Stimulated activated CD8-positive, alpha-beta memory T cell treated with anti-CD3 and anti-CD28 coated beads, Interleukin-7, amount 100 ng/mL, for 24 hours (primary cell): ENCODE data around the gene BCAR1.
"Not testable (repeated sequence)": the region's sequence is repeated elsewhere in the genome, so short reads cannot be mapped to it uniquely, and the experiment has no call there.

ENCODE experiments used
- DNase-seq: peaks from one replicate; pipeline ENCODE4 v3.0.0-alpha.2; 2020; ENCODE audit warnings: low read depth

Gene BCAR1

DNA sequence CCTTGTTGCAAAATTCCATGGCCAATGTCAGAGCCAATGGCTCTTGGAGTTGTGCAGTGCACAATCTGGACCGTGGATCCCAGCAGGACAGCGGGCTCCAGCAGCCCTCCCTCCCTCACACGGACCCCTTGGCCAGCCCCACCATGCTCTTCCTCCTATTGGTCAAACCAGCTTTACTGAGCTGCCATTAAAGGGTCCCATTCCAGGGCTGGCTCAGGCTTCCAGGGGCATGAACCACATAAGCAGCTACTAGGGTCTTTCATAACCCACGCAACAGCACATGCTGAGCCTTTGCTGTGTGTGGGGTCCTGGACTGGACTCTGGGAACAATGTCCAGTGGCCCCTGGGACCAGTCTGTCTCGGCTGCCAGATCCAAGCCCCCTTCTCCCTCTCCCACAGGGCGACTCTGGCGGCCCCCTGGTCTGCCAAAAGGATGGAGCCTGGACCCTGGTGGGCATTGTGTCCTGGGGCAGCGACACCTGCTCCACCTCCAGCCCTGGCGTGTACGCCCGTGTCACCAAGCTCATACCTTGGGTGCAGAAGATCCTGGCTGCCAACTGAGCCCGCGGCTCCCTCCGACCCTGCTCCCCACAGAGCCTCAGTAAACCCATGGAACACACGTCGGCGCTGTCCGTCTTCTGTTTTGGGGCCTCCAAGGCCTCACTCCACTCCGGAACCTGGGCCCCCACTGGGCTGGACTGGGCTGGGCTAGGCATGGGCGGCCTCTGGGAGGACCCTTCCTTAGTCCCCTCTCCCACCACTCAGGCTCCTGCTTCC is 26.9 kb downstream of the BCAR1 start:
- no peak for DNase-seq

- not testable (repeated sequence) for DNase-seq
Measured at GRCh38 chr16:75223129-75223528, 28.3 kb downstream of the BCAR1 start.

DNA sequence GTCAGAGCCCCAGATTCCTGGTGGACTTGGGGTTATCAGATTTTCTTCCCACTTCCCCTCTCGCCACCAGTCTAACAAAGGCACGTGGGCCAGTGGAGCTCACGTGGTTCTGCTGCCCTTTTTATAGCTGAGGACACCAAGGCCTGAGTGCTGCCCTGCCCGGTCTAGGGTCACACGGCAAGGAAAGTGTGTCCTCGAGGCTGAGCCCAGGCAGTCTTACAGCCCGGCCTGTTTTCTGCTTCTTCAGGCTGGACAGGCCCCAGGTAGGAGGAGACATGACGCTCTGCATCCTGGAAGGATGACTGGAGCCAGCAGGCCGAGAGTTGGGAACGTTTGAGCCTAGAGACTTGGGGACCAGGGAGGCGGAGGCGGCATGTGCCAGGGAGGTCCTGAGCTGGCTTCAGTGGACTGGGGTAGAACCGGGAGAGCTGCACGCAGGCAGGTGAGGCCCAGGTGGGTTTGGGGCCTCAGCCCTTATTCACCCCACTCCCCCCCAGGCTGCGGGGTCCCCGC is 29.1 kb downstream of the BCAR1 start:
- DNase-seq = no peak

DNA sequence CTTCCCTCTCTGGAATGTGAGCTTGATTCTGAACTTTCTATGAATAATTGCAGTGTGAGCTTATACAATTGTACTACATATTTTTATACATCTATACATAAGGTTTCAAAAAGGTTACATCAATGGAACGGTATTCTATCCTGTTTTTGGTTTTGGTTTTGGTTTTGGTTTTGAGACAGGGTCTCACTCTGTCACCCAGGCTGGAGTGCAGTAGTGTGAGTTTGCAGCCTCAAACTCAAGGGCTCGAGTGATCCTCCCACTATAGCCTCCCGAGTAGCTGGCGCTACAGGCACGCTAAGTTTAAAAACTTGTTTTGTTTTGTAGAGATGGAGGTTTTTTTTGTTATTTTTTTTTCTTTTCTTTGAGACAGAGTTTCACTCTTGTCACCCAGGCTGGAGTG is 31.6 kb downstream of the BCAR1 start:
- DNase-seq = no peak

- DNase-seq = no peak
Measured at GRCh38 chr16:75219088-75219487, 32.3 kb downstream of the BCAR1 start.

GRCh38 chr16:75218256-75219076 is 33.0 kb downstream of the BCAR1 start, which contains the start of gene CTRB1:
CTRB1 (plus strand) TSS chr16:75218988; CDS start chr16:75219008, 20 bp downstream.
- DNase-seq = no peak

GRCh38 chr16:75217389-75217851 is 34.0 kb downstream of the BCAR1 start:
- DNase-seq = no peak

GRCh38 chr16:75216576-75216975 is 34.8 kb downstream of the BCAR1 start:
- no peak for DNase-seq

DNA sequence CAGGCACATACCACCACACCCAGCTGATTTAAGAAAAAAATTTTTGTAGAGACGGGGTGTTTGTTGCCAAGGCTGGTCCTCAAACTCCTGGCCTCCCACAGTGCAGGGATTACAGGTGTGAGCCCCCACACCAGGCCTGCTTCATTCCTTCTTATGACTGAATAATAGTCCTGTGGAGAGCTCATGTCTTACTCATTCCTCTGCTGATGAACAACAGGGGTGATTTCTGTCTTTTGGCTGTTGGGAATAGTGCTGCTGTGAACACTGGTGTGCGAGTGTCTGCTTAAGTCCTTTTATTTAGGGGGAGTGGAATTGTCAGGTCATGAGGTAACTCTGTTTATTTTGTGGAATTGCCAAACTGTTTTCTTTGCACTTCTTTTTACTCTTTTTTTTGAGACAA is 35.3 kb downstream of the BCAR1 start:
- no peak for DNase-seq

DNA sequence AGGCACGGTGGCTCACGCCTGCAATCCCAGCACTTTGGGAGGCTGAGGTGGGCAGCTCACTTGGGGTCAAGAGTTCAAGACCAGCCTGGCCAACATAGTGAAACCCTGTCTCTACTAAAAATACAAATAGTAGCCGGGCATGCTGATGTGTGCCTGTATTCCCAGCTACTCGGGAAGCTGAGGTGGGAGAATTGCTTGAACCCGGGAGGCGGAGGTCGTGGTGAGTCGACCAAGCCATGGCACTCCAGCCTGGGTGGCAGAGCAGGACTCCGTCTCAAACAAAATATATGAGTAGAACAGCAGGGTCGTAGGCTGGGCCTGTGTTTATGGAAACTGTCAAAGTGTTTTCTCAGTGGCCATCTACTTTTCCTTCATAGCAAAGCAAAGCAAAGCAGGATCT is 40.1 kb downstream of the BCAR1 start:
- not testable (repeated sequence) for DNase-seq

DNA sequence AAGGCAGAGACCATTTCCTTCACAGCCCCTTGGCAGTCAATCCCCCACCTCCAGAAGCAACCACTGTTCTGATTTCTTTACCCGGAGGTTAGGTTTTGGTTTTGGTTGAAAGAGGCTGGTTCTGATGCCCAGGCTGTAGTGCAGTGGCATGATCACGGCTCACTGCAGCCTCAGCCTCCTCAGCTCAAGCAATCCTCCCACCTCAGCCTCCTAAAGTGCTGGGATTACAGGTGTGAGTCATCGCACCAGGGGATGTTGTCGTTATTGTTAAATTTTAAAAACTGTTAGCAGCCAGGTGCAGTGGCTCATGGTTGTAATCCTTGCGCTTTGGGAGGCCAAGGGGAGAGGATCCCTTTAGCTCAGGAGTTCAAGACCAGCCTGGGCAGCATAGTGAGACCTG is 41.5 kb downstream of the BCAR1 start:
- no peak for DNase-seq

- not testable (repeated sequence) for DNase-seq
Measured at GRCh38 chr16:75209514-75209913, 41.9 kb downstream of the BCAR1 start.

DNA sequence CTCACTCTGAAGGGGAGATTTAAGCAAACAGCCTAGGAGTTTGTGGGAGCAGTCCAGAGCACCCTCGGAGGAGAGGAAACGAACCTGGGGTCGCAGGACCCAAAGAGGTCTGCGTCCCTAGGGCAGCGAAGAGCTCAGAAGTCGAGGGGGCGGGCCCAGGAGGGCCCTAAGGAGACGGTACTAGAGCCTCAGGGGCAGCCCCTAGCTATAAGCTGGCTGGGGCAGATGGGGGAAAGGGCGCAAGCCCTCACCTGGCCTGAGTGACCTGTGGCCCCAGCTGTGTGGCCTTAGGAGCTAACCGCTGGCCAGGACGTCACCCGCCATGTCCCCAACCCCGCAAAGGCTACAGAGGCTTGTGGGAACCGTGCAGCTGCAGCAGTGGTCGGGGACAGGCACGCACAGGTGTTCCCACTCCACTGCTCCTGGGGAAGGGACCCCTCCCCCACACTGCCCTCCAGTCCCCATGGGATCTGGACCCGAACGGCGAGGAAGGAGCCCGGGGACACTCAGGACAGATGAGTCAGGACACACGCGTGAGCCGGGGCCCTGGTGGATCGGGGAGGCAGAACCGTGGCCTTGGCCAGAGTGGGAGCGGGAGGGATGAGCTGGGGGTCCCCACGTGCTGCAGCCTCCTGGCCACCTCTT is 42.4 kb downstream of the BCAR1 start:
- DNase-seq = no peak

DNA sequence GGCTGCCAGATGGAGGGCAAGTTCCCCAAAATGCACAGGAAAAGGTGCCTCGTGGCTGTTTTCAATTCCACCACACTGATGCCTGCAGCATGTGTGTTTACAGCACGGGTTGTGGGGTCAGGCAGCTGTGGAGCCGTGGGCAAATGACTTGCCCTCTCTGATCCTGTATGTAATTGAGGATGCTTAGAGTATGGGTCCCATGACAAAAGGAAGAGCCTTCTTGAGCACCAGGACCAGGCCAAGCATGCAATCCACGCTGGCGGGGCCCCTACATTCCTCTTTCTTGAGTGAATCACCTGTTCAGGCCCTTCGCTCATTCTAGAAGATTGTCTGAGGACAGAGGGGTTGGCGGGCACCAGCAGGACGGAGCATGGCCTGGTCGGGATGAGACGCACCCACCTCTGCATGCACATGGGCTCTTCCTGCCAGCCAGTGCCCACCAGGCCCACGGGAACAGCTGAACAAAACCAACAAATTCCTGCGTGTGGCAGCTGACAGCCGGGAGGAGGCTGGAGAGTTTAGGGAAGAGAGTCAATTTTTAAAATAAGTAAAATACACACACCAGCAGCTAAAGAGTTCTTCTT is 43.1 kb downstream of the BCAR1 start:
- no peak for DNase-seq

DNA sequence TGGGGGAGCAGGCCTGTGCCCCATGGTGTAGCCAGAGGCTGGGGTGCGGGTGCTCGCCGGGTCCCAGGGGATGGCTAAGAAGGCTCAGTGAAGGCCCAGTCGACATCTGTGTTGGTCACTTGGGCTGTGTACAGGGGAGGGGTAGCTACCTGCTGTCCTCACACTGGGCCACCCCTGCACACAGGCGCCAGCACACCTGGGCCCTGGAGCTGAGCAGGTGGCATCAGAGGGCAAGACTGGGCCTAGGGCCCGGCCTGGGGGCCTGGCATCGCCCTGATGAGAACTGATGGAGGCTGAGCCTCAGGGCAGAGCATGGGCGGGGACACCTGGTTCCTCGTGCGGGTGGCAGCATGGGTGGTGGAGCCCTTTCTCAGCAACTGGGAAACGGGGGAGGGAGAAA is 43.6 kb downstream of the BCAR1 start:
- no peak for DNase-seq

- DNase-seq = no peak
Measured at GRCh38 chr16:75206749-75207451, 44.5 kb downstream of the BCAR1 start, which contains the start of gene CTRB2. CTRB2 (minus strand) TSS chr16:75207161; CDS start chr16:75207141, 20 bp downstream.

GRCh38 chr16:75205961-75206748 is 45.3 kb downstream of the BCAR1 start:
- not testable (repeated sequence) for DNase-seq

- DNase-seq = not testable (repeated sequence)
Measured at GRCh38 chr16:75205438-75205837, 46.0 kb downstream of the BCAR1 start.

DNA sequence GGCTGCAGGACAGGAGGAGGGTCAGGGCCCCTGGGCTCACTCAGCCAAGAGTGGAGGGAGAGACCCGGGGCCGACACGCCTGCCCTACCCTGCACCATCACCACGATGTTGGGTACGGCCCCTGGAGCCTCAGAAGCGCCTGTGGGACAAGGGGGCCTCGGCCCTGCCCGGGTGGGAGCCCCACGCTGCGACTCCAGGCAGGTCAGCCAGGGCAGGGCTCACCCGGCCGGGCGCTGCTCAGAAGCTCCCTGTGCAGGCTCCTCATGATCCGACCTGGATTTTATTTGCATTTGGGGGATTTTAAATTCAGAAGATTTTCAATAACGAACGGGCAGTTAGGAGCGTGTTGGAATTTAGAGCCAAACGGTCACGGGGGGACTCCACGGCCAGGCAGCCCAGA is 46.5 kb downstream of the BCAR1 start:
- DNase-seq = not testable (repeated sequence)

DNA sequence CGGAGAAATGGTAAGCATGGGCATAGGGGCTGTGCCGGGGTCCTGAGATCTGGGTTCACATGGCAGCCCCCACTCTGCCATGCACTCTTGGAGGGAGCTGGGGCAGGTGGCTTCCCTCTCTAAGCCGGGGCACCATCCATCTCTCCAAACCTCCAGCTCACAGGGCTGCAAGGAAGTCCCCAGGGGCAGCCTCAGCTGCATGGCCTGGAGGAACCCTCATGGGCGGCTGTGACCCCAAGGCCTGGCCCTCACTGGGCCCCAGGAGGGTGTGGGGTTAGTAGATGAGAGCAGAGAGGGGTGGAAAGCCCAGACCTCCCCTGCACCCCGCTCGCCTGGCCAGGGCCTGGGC is 47.0 kb downstream of the BCAR1 start:
- DNase-seq = no peak
